ENCODE measurements around the gene DNAJC9.

- TF ChIP-seq CTCF (IDR thresholded peaks at IDR 0.05) (no peak), POLR2A (IDR thresholded peaks at IDR 0.05) (no peak)
Measured at GRCh38 chr10:73252445-73253224, 5.6 kb upstream of the DNAJC9 start, which contains the start of gene MRPS16.

Measured in lower leg skin (tissue), 3 donors.